Astrocyte (in vitro differentiated cells and primary cell): ENCODE measurements around the gene KLHL33.

Source experiments
- CTCF ChIP-seq: IDR thresholded peaks from 2 replicates; pipeline ENCODE4 v1.5.1; 2011; ENCODE audit warnings: low read depth, mild to moderate bottlenecking, inconsistent platforms, low read length, moderate library complexity; ENCODE audit not compliant: insufficient read depth
- EZH2 ChIP-seq: IDR thresholded peaks from 2 replicates; pipeline ENCODE4 v1.6.1; 2012; ENCODE audit warnings: mild to moderate bottlenecking, low read length, inconsistent platforms; ENCODE audit not compliant: insufficient read depth

DNA sequence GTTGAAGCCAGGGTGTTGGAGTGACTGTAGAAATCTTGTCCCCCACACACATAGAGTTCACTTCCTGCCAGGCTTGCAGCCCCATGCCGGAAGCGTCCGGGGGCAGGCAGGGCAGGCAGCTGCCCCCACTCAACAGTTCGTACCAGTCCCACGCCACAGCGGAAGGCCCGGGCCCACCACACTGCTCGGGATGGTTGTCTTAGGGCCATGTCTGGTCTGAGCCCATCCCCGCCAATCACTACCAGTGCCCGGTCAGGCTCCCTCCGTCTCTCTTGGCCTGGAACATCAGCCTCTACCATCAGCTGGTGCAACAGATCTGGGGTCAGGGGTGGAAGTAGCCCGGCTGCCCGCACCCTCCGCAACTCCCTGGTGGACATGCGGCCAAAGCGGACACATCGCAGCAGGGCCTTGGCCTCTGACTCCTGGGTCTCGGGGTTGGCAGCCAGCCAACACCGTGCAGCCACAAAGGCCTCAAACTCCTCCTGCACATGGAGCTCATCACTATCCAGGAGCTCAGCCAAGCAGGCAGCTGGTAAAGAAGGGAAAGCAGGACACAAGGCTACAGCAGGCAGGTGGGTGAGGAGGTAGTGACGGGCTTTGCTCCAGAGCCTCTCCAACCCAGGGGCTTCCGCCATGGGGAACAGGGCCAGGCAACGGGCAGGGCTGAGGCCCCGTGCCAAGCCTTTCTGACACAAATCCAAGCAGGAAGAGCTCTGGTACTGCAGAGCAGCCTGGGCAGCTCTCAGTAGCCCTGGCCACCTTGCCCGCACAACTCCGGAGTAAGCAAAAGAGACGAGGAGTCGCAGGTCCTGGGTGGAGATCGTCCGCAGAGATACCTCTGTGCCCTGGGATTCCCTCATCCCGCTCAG is 5.9 kb downstream of the KLHL33 start:
- TF ChIP-seq CTCF, result no peak
- no peak for TF ChIP-seq EZH2
